SK-N-MC (cell line): ENCODE data around the gene RIC3.

Experiments
- EZH2 ChIP-seq: fragments of 200-600 bp; sonication (generic); IDR thresholded peaks from one replicate; pipeline ENCODE4 v1.6.1; 2017; ENCODE audit warnings: antibody characterized with exemption
- POLR2AphosphoS5 ChIP-seq: IDR thresholded peaks from 2 replicates; pipeline ENCODE4 v1.6.1; 2012; ENCODE audit warnings: mild to moderate bottlenecking, low read depth, low read length, borderline replicate concordance

GRCh38 chr11:8217136-8217535 is 48.3 kb upstream of the RIC3 start:
- TF ChIP-seq POLR2AphosphoS5 (no peak), EZH2 (no peak)
